HG02588 (cell line): Measurements from ENCODE around the gene SAP30BP.

Experiments used
- ATAC-seq: cut with Tn5 transposase; IDR thresholded peaks from one replicate; pipeline ENCODE4 v1.9.1; 2021; ENCODE audit warnings: mild to moderate bottlenecking, moderate library complexity; ENCODE audit not compliant: unreplicated experiment

The SAP30BP gene

DNA sequence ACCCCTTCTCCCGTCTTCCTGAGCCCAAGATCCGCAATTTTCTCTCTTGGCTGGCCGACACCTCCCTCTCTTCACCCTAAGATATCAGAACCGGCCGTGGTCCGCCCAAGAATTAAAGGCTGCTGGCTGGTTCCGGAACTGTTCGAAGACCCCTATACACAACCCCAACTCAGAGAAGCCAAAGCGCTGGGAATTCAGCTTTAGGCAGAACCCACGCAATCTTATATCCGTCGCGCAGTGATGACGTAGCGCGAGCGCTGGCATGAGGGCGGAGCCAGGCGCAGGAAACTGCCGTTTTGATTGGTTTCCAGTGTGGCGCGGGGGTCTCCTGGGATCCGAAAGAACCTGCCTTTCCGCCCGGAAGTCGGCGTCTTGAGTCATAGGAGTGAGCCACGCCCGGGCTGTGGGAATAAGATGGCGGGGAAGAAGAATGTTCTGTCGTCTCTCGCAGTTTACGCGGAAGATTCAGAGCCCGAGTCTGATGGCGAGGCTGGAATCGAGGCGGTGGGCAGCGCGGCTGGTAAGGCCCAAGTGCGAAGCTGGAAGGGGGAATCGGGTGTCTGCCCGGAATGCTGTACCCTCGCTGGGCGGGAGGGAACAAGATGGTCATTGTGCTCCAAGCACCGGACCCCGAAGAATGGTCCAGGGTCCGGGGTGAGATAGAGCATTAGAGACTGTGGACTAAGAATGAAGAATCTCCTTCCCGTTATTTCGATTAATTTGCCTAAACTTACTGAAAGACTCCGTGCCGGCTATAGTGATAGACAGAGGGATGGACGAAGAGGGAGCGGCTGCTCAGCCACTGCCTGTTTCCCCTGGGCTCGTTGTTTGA lies at the start of gene SAP30BP, which contains the start of gene RECQL5:
TSS of gene SAP30BP (plus strand) at position 380 of the 832 bp plus-strand sequence. CDS start at position 415, 35 bp downstream.
TSS of gene RECQL5 (minus strand) at position 196 of the 832 bp plus-strand sequence. CDS start 597 bp downstream, outside the sequence.
- peak; percentile 78 for ATAC-seq

DNA sequence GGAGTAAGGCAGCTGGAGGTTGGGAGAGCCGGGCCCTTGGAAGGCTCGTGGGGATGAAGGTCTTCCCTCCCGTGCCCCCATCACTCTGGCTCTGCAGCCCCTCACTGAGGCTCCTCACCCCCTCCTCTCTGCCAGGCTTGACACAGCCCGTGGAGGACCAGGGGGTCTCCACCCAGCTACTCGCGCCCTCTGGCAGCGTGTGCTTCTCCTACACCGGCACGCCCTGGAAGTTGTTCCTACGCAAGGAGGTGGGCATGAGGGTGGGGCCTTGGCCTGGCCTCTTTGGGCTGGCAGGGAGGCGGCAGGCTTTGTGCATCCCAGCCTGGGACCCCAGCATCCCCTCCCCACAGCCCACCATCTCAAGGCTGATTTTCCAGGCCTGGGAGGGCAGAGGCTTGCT lies 49.5 kb upstream of the SAP30BP start:
- no peak for ATAC-seq

DNA sequence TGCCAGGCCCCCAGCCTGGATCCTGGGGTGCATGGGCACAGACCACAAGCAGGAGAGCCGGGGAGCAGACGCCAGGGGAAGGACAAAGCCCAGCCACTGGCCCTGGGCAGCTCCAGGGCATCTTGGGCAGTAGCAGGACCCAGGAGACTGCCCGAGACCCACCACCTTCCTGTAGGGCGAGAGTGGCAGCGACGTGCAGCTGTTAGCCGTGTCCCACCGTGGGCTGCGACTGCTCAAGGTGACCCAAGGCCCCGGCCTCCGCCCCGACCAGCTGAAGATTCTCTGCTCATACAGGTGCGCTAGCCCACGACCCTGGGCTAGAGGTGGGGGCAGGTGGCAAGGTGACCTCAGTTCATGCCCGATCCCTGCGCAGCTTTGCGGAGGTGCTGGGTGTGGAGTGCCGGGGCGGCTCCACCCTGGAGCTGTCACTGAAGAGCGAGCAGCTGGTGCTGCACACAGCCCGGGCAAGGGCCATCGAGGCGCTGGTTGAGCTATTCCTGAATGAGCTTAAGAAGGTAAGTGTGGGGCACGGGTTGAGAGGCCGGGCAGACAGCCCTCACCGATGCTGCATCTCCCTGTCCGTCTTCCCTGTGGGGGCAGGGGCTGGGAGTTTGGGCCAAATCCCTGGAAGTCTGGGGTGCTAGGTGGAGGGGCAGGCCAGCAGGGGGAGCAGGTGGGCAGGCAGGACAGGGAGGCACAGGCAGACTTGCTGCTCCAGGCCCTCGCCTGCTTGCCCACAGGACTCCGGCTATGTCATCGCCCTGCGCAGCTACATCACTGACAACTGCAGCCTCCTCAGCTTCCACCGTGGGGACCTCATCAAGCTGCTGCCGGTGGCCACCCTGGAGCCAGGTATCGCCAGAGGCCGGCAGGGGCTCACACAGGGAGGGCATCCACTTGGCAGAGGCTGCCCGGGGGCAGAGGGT lies 47.4 kb upstream of the SAP30BP start:
- ATAC-seq: no peak

DNA sequence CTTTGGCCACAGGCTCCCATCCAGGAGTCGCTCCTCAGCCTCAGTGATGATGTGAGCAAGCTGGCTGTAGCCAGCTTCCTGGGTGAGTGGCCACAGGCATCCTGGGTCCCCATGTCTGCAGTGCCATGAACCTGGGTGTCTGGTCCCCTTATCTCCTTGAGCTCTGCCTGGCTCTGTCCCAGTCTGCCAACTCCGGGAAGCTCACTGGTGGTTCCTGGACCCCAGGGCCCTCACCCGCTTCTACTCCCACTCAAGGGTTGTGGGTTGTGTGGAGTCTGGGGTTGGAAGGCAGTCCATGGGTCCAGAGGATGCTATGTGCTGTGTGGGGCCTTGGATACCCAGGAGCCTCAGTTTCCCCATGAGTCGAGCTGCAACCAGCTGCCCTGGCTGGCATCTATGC lies 45.6 kb upstream of the SAP30BP start:
- ATAC-seq: no peak

DNA sequence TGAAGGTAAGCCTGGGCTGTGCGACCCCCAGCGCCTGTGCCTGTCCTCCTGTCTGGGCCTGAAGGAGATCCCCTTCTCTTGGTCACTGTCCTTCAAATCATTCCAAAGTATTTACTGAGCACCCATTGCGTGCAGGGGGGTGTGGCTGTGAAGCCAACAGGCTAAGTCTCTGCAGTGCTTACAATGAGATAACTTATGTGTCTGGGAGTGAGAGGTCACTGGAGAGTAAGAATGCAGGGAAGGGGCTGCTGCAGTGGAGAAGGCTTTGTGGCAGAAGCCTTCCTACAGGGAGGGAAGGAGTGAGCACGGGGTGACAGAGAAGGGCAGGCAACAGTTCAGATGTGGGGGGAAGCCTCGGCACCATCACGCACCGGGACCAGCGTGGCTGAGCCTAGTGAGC lies 45.1 kb upstream of the SAP30BP start:
- no peak for ATAC-seq

DNA sequence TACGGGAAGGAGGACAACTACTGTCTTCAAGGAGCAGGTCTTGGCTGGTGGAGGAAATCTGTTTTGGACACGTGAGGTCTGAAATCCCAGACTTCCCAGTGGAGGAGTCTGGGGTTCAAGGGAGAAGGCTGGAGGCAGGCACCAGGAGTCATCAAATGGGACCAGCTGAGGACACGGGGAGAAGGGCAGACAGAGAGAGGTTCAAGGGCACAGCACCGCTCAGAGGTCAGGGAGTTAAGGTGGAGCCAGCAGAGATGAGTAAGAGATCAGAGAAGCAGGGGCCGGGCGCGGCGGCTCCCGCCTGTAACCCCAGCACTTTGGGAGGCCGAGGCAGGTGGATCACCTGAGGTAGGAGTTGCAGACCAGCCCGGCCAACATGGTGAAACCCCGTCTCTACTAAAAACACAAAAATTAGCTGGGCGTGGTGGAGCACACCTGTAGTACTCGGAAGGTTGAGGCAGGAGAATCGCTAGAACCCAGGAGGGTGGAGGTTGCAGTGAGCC lies 44.3 kb upstream of the SAP30BP start:
- ATAC-seq: no peak

DNA sequence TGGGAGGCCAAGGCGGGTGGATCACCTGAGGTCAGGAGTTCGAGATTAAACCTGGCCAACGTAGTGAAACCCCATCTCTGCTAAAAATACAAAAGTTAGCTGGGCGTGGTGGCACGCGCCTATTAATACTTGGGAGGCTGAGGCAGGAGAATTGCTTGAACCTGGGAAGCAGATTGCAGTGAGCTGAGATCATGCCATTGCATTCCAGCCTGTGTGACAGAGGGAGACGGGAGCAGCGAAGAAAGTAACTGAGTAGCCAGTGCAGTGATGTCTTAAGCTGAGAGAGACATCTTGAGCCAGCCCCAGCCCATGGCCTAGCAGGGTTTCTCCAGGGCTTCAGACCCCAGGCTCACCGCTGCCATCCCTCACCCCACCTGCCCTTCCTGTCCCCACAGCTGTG lies 43.8 kb upstream of the SAP30BP start:
- ATAC-seq: no peak

DNA sequence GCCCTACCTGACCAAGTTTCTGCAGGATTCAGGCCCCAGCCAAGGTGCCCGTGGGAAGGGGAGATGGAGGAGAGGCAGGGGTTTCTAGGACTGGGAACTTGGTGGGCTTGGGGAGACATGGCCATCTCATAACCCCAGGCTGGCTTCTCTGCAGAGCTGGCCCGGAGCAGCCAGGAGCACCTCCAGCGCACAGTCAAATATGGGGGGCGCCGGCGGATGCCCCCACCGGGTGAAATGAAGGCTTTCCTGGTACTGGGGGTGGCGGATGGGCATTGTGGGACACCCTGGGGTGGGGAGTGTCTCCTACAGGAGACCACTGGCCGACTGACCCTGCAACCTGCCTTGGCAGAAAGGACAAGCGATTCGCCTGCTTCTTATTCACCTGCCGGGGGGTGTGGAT lies 43.1 kb upstream of the SAP30BP start:
- ATAC-seq: no peak

DNA sequence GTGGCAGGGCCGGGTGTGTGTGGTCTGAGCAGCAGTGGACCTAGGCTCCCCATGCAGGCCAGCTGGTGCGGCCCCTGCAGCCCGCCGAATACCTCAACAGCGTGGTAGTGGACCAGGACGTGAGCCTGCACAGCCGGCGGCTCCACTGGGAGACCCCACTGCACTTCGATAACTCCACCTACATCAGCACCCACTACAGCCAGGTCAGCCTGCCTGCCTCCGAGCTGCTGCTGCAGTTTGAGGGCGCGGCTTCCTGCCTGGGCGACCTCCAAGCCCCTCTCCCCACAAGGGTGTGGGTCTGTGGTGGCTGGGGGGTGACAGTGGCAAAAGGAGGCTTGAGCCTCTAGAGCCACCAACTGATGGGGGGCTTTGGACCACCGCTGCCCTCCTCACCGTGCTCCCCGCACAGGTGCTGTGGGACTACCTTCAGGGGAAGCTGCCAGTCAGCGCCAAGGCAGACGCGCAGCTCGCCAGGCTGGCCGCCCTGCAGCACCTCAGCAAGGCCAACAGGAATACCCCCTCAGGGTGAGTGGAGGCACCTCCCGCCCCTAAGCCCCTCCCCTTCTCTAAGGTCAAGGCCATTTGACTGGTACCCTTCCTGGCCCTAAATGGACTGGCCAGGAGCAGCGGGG lies 42.3 kb upstream of the SAP30BP start:
- ATAC-seq: no peak

DNA sequence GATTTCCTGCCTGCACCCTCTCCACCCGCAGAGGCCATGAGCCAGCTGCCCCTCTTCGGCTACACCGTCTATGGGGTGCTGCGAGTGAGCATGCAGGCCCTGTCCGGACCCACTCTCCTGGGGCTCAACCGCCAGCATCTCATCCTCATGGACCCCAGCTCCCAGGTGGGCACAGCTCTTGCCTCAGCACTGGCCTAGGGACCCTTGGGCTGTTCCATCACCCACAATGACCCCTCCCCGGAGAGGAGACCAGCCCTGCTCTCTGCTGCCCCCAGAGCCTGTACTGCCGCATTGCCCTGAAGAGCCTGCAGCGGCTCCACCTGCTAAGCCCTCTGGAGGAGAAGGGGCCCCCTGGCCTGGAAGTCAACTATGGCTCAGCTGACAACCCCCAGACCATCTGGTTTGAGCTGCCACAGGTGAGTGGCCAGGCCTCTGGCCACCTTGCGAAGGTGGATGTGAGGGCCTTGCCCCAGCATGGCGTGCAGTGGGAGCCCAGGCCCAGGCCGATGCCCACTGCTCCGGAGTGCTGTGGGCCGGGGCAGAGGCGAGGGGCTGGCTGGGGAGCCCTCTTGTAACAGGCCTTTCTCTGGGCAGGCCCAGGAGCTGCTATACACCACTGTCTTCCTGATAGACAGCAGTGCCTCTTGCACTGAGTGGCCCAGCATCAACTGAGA lies 41.2 kb upstream of the SAP30BP start:
- no peak for ATAC-seq

DNA sequence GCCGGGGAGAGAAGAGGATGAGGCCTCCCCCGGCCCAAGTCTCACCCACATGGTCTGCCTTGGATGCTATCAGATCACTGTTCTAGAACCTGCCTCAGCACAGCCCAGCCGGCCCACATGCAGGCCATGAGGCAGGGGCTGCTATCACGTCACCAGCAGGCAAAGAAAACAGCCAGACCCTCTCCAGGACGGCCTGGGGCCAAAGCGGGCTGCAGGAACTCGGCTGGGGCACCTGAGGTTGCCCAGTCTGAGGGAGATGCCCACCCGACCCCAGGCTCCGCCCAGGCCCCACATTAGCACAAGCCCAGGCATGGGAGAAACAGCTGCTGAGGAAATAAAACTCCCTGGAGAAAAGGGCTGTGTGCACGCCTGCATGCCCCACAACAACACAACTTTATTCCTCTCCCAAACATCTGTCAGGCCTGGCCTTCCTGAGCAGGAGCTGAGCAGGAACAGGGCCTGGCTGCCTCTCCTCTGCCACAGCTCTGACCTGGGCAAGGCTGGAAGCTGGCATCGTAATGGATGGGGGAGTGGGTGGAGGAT lies 40.6 kb upstream of the SAP30BP start:
- ATAC-seq: no peak

DNA sequence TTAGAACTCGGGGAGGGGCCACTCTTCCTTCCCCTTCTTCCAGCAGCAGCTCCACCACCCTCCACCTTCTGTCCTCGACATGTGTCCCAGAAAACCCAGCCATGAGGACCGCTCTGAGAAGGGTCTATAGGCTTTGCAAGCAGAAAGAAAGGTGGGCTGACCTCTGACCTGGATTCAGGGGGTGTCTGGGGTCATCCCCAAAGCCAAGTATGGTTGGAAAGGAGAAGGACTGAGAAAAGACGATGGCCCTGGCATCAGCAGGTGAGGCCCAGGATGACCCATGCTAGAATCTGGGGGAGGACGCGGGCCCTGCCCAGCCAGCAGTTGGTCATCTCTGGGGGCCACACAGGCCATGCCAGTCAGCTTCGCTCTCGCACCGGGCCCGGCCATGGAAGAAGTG lies 40.0 kb upstream of the SAP30BP start:
- ATAC-seq: no peak

DNA sequence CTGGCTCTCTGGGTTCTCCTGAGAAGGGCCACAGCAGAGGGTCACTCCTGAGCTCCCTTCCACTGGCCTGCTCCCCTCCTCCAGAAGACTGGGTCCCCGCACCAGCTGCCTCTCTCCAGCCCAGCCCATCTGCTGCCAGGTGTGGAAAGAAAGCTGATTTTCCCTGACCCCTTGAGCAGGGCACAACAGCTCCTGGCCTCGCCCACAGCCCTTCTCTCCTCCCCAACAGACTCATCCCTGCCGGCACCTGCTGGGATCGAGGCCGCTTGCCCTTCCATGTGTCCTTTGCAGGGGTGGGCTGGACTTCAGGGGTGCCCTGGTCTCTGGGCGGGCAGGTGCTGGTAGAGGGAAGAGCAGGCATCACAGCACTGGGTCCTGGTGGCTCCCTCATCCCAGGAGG lies 38.7 kb upstream of the SAP30BP start:
- ATAC-seq: no peak

DNA sequence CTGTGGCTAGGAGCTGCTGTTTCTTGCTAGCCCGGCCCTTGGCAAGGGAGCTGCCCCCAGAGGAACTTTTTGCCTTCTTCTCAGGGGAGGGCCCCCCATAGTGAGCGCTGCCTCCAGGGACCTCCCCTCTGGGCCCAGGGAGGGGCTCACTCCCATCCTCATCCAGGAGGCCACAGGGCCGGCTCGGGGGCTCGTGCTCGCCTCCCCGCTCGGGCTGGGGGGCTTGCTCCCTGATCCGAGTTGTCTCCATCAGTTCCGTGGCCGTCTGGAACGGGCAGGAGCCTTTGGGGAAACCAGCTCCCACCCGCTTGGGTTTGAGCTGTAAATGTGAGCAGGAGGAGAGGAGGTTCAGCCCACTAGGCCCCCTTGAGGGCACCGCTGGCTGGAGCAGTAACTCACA lies 38.0 kb upstream of the SAP30BP start:
- no peak for ATAC-seq

DNA sequence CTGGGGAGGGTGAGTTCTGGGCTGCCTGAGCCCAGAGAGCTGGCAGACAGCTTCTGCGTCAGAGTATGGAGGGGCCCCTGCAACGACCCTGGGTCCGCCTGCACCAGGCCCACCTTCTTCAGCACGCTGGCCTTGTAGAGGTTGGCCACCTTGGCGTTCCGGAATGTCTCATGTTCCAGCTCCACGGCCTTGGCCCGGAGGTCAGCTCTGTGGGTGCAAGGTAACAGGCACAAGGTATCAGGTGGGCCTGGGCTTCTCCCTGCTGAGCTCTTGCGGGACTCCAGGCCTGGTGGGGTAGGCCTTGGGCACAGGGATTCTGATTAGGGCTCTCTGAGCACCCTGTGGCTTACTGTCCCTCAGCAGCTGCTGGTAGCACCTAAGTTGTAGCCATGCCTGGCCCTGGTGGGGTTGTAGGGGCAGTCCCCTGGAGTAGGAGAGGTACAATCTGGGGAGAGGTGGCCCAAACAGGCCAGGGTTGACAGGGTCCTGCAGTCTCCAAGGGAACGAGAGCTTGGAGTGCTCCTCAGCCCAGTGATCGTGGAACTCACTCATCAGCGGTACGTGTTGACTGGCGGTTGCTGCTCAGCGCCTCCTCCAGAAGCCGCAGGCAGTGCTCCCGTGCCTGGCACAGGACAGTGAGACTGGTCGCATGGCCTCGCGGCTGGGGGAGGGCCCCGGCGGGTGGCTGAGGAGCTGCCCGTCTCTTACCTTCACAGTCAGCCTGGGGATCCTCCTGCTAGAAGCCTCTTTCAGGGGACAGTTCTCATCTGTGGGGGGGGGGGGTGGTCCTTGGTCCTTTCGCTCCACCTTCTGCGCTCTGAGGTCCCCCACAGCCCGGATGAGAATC lies 36.8 kb upstream of the SAP30BP start:
- ATAC-seq: no peak

DNA sequence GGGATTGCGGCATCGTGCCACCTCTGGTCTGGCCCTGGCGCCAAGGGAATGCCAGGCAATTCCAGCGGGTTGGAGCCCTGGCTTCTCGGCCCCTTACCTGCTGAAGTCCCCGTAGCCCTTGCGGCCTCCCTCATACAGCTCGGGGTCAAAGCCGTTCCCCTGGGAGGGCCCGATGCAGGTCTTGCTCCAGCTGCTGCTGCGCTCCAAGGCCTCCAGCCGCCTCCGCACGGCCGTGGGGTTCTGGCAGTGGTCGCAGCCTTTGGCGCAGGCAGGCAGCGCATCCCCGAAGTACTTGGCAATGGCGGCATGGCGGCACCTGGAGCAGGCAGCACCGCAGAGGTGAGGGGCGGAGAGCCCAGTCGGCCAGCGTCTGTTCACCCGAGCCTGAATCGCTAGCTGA lies 35.8 kb upstream of the SAP30BP start:
- ATAC-seq: no peak

DNA sequence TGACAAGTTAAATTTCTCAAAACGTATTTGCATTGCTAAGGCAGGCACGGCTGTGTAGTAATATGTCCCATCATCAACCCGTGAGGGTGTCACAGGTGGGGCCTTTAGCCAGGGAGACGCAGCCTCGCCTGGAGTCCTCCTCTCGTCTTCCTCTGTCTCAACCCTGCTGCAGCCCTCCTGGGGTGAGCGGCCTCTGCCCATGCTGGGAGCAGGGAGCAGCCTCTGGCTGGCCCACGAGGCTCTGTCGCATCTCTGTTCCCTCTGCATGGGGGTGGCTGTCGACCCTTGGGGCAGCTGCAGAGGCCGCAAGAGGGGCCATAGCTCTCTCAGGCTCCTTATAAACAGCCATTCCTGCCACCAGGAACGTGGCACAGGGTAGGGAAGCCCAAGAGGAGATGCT lies 34.7 kb upstream of the SAP30BP start:
- ATAC-seq: no peak

DNA sequence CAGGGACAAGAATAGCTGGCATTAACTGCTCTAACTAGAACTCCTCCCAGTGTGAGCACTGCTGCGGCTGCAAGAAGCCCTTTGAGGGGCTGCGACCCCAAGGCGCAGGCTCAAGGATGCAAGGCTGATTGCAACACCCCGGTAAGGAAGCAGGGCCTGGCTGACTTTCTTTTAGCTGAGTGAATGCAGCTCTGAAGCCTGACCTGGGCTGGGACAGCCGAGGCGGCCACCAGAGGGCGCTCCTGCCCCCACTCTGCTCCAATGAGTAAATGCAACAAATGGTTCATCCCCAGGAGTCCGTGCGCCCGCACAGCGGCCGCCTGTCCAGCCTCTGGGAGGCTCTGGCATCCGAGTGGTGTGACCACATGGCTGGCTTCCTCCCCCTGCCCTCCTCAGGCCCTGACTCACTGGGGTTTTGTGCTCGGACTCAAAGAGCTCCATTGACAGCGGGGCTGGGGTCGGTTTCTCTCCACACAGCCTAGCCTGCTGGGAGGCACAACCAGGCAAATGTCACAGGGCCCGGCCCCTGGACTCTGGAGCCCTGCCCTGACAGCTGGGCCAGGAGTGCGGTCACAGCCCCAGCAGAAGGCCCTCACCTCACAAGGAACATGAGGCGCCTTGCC lies 34.2 kb upstream of the SAP30BP start, which contains the start of gene SMIM5:
TSS of gene SMIM5 (plus strand) at position 572 of the 623 bp plus-strand sequence. CDS start 6,768 bp downstream, outside the sequence.
- ATAC-seq: peak; percentile 52
